ENCODE results near the gene CAMK2G. TPM values are rescaled to one million over a fixed set of nuclear protein-coding genes. Genes with fewer than 3 reads are reported as not detected.

CAMK2G gene
- total RNA-seq, 1 experiment from 2014 or later, result 41.4 TPM

- Histone ChIP-seq H3K4me1 (ENCODE audit: control insufficient read depth, insufficient read depth, low read length) (peaks cover 51% of the 10 kb centered on the region), H3K27ac (ENCODE audit: low read length) (peak overlapping the region; percentile 97), H3K4me3 (ENCODE audit: low read depth in 2 of 2, low read length in 2 of 2) (0 out of 4 replicates have a peak overlapping the region, but pooled peaks of 1 of the 2 experiments have one; percentile 3), H3K9me3 (ENCODE audit: control insufficient read depth, insufficient read depth, low read depth, low read length) (no peaks in the 10 kb centered on the region), H3K27me3 (ENCODE audit: control insufficient read depth, insufficient read depth, low read length) (no peaks in the 10 kb centered on the region), H3K36me3 (ENCODE audit: control insufficient read depth, insufficient read depth, low read length) (no peaks in the 10 kb centered on the region)
- CTCF ChIA-PET, result interaction anchor here (0.6 to 1.4 kb wide), 2 partner anchors 12 to 20 kb away, joined by 8 to 11 read pairs; no protein-coding TSS in a partner anchor
- no peak for DNase-seq (ENCODE audit: low read depth, low spot score)
- peak; percentile 60 for ATAC-seq
- POLR2A ChIA-PET, result interaction anchor here (0.6 to 1.4 kb wide), 2 partner anchors 9 to 19 kb away, joined by 3 to 19 read pairs; no protein-coding TSS in a partner anchor
- in situ Hi-C loops (cut with HindIII; ENCODE audit: low pct_unique_long_range_greater_than_20kb, low sequenced_read_pairs) (no loop called here), intact Hi-C loops (cut with micrococcal nuclease; ENCODE audit: unreplicated experiment) (no loop called here)
- BruUV-seq (replicated peaks), result no TSS peak
- TF ChIP-seq CTCF (IDR thresholded peaks at IDR 0.05) (no peak), SIN3A (IDR thresholded peaks at IDR 0.05; ENCODE audit: borderline replicate concordance, insufficient read depth, low read depth, low read length) (no peak), REST (IDR thresholded peaks at IDR 0.05; ENCODE audit: insufficient read depth in 1 of 2, low read depth in 2 of 2, low read length in 1 of 2) (no peak), TCF7L2 (IDR thresholded peaks at IDR 0.05; ENCODE audit: low read depth, low read length) (peak; percentile 60), POLR2AphosphoS5 (IDR thresholded peaks at IDR 0.05; ENCODE audit: low read depth, low read length) (peak; percentile 61; the same call in 1 of the 2 replicates)
Observed at GRCh38 chr10:73906524-73907447, 32.4 kb upstream of the CAMK2G start.

- BruUV-seq (replicated peaks), result no TSS peak
Observed at GRCh38 chr10:73905256-73906020, 31.1 kb upstream of the CAMK2G start.

More at GRCh38 chr10:73905256-73906020, 31.1 kb upstream of the CAMK2G start:
- TF ChIP-seq POLR2AphosphoS5 (IDR thresholded peaks at IDR 0.05; ENCODE audit: low read depth, low read length), result no peak
- no peak for TF ChIP-seq SIN3A (IDR thresholded peaks at IDR 0.05; ENCODE audit: borderline replicate concordance, insufficient read depth, low read depth, low read length)
- DNase-seq (ENCODE audit: low read depth, low spot score) (no peak), ATAC-seq (no peak)
- Histone ChIP-seq H3K36me3 (ENCODE audit: control insufficient read depth, insufficient read depth, low read length) (no peaks in the 10 kb centered on the region), H3K27me3 (ENCODE audit: control insufficient read depth, insufficient read depth, low read length) (no peaks in the 10 kb centered on the region), H3K27ac (ENCODE audit: low read length) (peak overlapping the region; percentile 97), H3K4me1 (ENCODE audit: control insufficient read depth, insufficient read depth, low read length) (peaks cover 52% of the 10 kb centered on the region), H3K4me3 (ENCODE audit: low read depth in 2 of 2, low read length in 2 of 2) (no peak overlapping the region), H3K9me3 (ENCODE audit: control insufficient read depth, insufficient read depth, low read depth, low read length) (no peaks in the 10 kb centered on the region)
- ChIA-PET CTCF (no interaction called here), POLR2A (interaction anchor here (1.4 kb wide), 1 partner anchor 17 kb away, joined by 3 read pairs; no protein-coding TSS in a partner anchor)
- intact Hi-C loops (cut with micrococcal nuclease; ENCODE audit: unreplicated experiment) (no loop called here), in situ Hi-C loops (cut with HindIII; ENCODE audit: low pct_unique_long_range_greater_than_20kb, low sequenced_read_pairs) (no loop called here)

Measured in Panc1 (cell line).